Measurements from ENCODE around the gene MTARC1.

The MTARC1 gene

DNA sequence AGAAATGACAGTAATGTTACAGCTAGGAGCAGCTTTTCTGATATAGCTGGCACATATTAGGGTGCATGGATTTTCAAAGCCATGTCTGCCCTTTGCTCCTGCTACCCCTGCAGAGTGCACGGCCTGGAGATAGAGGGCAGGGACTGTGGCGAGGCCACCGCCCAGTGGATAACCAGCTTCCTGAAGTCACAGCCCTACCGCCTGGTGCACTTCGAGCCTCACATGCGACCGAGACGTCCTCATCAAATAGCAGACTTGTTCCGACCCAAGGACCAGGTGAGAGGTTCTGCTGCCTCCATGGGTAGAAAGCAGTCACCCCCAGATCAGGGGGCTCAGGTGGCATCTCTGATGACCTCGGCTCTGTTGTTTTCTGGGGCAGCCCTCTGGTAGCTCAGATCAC, 9.8 kb downstream of the MTARC1 start:
- H3K27ac ChIP-seq: no peak overlapping the region
- TF ChIP-seq, protein P1, sequence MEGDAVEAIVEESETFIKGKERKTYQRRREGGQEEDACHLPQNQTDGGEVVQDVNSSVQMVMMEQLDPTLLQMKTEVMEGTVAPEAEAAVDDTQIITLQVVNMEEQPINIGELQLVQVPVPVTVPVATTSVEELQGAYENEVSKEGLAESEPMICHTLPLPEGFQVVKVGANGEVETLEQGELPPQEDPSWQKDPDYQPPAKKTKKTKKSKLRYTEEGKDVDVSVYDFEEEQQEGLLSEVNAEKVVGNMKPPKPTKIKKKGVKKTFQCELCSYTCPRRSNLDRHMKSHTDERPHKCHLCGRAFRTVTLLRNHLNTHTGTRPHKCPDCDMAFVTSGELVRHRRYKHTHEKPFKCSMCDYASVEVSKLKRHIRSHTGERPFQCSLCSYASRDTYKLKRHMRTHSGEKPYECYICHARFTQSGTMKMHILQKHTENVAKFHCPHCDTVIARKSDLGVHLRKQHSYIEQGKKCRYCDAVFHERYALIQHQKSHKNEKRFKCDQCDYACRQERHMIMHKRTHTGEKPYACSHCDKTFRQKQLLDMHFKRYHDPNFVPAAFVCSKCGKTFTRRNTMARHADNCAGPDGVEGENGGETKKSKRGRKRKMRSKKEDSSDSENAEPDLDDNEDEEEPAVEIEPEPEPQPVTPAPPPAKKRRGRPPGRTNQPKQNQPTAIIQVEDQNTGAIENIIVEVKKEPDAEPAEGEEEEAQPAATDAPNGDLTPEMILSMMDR (conservative IDR thresholded peaks at IDR 0.05): no peak
- no peak for TF ChIP-seq ZFX (IDR thresholded peaks at IDR 0.05)

DNA sequence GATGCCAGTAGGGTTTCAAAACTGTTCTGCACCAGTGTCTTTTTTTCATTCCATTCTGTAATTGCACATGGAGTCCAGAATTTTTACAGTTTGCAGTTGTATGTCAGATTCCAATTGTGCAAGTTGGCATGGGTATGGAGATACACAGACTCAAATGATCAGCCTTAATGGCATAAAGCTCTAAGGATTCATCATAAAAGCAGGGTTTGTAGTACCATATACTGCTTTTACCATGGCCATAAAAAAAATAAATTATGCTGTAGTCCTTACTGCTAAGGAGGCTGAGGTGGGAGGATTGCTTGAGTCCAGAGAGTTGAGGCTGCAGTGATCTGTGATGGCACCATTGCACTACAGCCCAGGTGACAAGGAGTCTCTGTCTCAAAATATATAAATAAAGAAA, 10.3 kb downstream of the MTARC1 start:
- TF ChIP-seq, protein P1 (conservative IDR thresholded peaks at IDR 0.05): no peak
- TF ChIP-seq ZFX (IDR thresholded peaks at IDR 0.05): no peak
- no peak overlapping the region for H3K27ac ChIP-seq

DNA sequence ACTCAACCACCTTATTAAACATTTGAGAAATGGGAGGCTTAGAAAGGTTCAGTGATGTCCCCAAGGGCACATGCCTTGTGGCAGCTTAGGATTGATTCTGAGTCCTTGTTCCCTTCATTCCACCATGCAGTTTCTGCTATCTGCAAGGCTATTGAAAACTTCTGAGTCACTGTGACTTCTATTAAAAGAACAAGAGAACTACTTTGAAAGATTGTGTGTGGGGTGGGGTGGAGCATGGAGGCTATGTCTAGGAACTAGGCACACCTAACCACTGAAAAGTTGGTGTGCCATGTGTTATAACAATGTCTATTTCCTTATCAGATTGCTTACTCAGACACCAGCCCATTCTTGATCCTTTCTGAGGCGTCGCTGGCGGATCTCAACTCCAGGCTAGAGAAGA, 10.8 kb downstream of the MTARC1 start:
- no peak overlapping the region for H3K27ac ChIP-seq
- TF ChIP-seq, protein P1 (conservative IDR thresholded peaks at IDR 0.05): no peak
- TF ChIP-seq ZFX (IDR thresholded peaks at IDR 0.05): no peak

DNA sequence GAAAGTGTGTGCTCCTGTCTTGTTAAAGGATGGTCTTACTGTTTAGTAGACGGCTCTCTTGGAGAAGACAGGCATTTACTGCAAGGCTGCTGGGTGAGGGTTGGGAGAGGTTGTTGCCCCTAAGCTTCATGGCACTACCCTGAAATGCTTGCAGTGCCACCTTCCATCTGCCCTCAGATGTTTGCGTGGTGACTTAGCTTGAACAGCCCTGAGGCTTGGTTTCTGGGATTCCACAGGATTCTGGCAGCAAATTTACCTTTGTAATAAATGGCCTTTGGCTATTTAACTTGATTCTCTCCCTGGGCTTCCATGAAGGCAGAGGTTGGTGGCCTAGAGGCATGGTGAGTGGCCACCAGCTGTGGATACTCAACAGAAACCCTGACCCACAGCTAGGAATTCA, 11.6 kb downstream of the MTARC1 start:
- H3K27ac ChIP-seq: no peak overlapping the region
- TF ChIP-seq ZFX (IDR thresholded peaks at IDR 0.05): no peak
- TF ChIP-seq, protein P1 (conservative IDR thresholded peaks at IDR 0.05): no peak

DNA sequence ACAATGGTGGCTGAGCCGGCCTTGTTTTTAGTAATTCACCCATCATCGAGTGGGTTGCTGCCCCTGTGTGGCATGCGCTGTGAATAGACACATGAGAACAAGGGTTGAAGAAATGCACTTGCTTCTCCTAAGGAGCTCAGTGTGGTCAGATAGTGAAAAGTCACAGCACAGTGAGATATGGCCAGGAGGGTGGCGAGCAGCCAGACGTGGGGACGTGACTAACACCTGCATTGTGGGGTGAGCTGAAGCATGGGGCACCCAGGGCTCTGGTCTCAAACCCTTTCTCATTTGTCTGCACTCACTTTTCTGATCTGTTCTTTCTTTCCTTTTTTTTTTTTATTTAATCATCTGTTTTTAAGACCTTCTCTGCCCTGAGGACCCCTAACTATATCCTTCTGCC, 13.5 kb downstream of the MTARC1 start:
- H3K27ac ChIP-seq: no peak overlapping the region
- TF ChIP-seq ZFX (IDR thresholded peaks at IDR 0.05): no peak
- TF ChIP-seq, protein P1 (conservative IDR thresholded peaks at IDR 0.05): no peak

DNA sequence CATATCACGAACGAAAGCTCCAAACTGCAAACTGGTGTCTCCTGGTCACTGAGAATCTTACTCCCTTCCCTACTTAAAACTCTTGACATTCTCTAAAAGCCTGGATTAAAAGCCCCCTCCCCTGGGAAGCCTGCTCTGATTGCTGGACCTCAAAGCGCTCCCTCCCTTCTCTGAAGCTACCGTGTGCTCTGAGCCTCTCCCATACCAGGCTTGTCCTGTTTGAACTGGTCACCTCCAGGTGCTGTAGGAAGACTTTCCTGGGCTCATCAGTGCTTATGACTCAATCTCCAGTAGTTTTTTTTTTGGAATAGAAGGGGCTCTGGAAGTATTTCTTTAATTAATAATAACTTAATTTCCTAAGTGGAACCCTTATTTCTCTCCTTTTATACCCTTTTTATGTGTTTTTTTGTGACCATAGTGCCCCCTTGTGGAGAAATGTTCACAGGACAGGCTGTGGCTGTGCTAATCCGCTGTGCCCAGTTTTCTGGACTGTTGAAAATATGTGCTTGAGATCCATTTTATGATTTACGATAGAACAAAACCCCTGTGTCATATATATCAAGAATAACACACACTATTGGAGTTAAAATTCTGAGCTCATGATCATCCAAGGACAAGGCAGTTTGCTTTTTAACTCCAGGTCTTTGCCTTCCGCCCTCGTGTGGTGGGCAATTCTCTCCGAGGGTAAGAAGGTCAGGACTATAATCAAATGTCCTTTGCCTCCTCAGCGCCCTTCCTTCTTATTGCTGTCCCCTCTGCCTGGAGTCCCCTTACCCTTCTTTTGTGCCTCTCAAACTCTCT, 16.9 kb downstream of the MTARC1 start:
- no peak overlapping the region; the same call in 1 of the 2 replicates for H3K27ac ChIP-seq
- no peak for TF ChIP-seq ZFX (IDR thresholded peaks at IDR 0.05)
- TF ChIP-seq, protein P1 (conservative IDR thresholded peaks at IDR 0.05): peak; percentile 91

DNA sequence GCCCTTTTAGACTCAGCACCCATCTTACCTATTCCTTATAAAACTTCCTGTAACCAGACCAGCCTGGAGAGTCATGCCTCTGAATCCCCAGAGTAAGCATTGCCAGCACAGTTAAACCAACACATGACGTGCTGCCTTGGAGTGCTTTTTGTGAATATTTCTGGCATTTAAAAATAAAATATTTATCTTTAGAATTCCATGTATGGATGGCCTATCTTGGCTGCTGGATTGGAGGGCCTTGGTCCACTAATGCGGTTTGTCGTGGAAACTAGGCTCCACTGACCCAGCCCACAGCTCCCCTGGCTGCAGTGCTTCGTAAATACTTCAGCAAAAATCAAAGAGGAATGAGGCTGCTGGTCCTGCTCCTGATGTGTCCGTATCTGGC, 17.5 kb downstream of the MTARC1 start:
- H3K27ac ChIP-seq: no peak overlapping the region
- no peak for TF ChIP-seq ZFX (IDR thresholded peaks at IDR 0.05)
- TF ChIP-seq, protein P1 (conservative IDR thresholded peaks at IDR 0.05): no peak
